Esophagus squamous epithelium (tissue), 4 donors: Measurements from ENCODE around the gene CCDC92.

Experiments used
- POLR2A ChIP-seq, 4 donors: fragments of 450-650 bp; IDR thresholded peaks; one replicate each; pipeline ENCODE4 v1.6.1; 2017; ENCODE audit warnings: antibody characterized with exemption in 4 of 4, mild to moderate bottlenecking in 4 of 4, moderate library complexity in 3 of 4
- TF ChIP-seq, protein P1 (sequence below), 6 experiments: fragments of 450-650 bp in 4 of 6; fragments of 200-600 bp in 2 of 6; sonication (generic) in 2 of 6; IDR thresholded peaks; one replicate each; pipeline ENCODE4 v1.5.1; 2016 to 2019; ENCODE audit warnings: antibody characterized with exemption in 6 of 6, mild to moderate bottlenecking in 4 of 6, moderate library complexity in 4 of 6

DNA sequence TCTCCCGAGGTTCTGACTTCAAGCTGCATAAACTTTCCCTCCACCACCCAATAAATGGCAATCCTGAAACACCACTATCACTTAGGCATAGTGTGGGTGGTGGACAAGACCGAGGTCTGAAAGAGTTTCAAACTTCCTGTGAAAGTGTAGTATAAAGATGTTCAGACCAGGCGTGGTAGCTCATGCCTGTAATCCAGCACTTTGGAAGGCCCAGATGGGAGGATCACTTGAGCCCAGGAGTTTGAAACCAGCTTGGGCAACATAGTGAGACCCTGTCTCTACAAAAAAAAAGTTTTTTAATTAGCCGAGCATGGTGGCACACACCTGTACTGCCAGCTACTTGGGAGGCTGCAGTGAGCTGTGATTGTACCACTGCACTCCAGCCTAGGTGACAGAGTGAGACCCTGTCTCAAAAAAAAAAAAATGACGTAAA is 61.9 kb downstream of the CCDC92 start:
- TF ChIP-seq, protein P1, sequence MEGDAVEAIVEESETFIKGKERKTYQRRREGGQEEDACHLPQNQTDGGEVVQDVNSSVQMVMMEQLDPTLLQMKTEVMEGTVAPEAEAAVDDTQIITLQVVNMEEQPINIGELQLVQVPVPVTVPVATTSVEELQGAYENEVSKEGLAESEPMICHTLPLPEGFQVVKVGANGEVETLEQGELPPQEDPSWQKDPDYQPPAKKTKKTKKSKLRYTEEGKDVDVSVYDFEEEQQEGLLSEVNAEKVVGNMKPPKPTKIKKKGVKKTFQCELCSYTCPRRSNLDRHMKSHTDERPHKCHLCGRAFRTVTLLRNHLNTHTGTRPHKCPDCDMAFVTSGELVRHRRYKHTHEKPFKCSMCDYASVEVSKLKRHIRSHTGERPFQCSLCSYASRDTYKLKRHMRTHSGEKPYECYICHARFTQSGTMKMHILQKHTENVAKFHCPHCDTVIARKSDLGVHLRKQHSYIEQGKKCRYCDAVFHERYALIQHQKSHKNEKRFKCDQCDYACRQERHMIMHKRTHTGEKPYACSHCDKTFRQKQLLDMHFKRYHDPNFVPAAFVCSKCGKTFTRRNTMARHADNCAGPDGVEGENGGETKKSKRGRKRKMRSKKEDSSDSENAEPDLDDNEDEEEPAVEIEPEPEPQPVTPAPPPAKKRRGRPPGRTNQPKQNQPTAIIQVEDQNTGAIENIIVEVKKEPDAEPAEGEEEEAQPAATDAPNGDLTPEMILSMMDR (IDR thresholded peaks at IDR 0.05): no peak
- no peak for TF ChIP-seq POLR2A (IDR thresholded peaks at IDR 0.05)
